ENCODE measurements around the gene KCNV2. TPM values are rescaled to one million over a fixed set of nuclear protein-coding genes. Genes with fewer than 3 reads are reported as not detected.

The KCNV2 gene
- total and polyA plus RNA-seq, 4 donors = 0.10 TPM; not detected in 3

DNA sequence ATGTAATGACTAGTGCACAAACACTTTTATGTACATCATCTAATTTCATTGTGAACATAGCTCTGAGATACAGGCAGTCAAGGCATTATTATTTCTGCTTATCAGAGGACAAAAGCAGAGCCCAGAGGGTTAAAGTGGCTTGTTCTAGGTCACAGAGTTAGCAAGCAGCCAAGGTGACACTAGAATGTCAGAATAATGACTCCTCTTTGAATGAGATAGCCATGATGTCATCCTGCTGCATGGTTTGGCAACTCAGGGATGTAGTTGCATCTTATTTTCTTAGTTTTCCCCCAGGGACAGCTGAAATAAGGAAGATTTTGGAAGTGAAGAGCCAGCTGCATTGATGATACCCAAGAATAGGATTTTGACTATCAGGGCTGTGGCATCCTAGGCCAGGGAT is 54.4 kb downstream of the KCNV2 start:
- TF ChIP-seq SP1 (IDR thresholded peaks at IDR 0.05) (no peak), HNF4A (conservative IDR thresholded peaks at IDR 0.05) (no peak), RAD21 (IDR thresholded peaks at IDR 0.05) (no peak), FOXA2 (IDR thresholded peaks at IDR 0.05) (no peak), TAF1 (conservative IDR thresholded peaks at IDR 0.05) (no peak), JUND (IDR thresholded peaks at IDR 0.05) (no peak), FOXA1 (IDR thresholded peaks at IDR 0.05) (no peak), EGR1 (IDR thresholded peaks at IDR 0.05; ENCODE audit: low read depth in 2 of 2) (no peak), NR2F2 (IDR thresholded peaks at IDR 0.05) (no peak), GABPA (IDR thresholded peaks at IDR 0.05 in 1 of 2, conservative IDR thresholded peaks at IDR 0.05 in 1 of 2) (no peak)
- TF ChIP-seq, protein P1, sequence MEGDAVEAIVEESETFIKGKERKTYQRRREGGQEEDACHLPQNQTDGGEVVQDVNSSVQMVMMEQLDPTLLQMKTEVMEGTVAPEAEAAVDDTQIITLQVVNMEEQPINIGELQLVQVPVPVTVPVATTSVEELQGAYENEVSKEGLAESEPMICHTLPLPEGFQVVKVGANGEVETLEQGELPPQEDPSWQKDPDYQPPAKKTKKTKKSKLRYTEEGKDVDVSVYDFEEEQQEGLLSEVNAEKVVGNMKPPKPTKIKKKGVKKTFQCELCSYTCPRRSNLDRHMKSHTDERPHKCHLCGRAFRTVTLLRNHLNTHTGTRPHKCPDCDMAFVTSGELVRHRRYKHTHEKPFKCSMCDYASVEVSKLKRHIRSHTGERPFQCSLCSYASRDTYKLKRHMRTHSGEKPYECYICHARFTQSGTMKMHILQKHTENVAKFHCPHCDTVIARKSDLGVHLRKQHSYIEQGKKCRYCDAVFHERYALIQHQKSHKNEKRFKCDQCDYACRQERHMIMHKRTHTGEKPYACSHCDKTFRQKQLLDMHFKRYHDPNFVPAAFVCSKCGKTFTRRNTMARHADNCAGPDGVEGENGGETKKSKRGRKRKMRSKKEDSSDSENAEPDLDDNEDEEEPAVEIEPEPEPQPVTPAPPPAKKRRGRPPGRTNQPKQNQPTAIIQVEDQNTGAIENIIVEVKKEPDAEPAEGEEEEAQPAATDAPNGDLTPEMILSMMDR (IDR thresholded peaks at IDR 0.05; ENCODE audit: low read depth, low read length, missing input control) = no peak
- TF ChIP-seq, protein P2, sequence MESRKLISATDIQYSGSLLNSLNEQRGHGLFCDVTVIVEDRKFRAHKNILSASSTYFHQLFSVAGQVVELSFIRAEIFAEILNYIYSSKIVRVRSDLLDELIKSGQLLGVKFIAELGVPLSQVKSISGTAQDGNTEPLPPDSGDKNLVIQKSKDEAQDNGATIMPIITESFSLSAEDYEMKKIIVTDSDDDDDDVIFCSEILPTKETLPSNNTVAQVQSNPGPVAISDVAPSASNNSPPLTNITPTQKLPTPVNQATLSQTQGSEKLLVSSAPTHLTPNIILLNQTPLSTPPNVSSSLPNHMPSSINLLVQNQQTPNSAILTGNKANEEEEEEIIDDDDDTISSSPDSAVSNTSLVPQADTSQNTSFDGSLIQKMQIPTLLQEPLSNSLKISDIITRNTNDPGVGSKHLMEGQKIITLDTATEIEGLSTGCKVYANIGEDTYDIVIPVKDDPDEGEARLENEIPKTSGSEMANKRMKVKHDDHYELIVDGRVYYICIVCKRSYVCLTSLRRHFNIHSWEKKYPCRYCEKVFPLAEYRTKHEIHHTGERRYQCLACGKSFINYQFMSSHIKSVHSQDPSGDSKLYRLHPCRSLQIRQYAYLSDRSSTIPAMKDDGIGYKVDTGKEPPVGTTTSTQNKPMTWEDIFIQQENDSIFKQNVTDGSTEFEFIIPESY (IDR thresholded peaks at IDR 0.05) = no peak
- TF ChIP-seq, protein P3, sequence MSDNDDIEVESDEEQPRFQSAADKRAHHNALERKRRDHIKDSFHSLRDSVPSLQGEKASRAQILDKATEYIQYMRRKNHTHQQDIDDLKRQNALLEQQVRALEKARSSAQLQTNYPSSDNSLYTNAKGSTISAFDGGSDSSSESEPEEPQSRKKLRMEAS (IDR thresholded peaks at IDR 0.05) = no peak
- TF ChIP-seq, protein P4, sequence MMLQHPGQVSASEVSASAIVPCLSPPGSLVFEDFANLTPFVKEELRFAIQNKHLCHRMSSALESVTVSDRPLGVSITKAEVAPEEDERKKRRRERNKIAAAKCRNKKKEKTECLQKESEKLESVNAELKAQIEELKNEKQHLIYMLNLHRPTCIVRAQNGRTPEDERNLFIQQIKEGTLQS (IDR thresholded peaks at IDR 0.05) = no peak
- peaks cover 3 to 36% (median 20%) of the 10 kb centered on the region in 4 donors for H3K36me3 ChIP-seq (ENCODE audit: control insufficient read depth in 4 of 4, insufficient read depth in 3 of 4, low read depth in 1 of 4, low read length in 3 of 4)
- no peak overlapping the region for H3K4me3 ChIP-seq (ENCODE audit: low read depth in 1 of 3, low read length in 3 of 3)
- H3K27ac ChIP-seq (ENCODE audit: low read depth in 1 of 2, low read length in 2 of 2) = no peak overlapping the region
- H3K9me3 ChIP-seq (ENCODE audit: control insufficient read depth in 4 of 4, low read length in 3 of 4) = peaks cover 0 to 10% (median 0%) of the 10 kb centered on the region in 4 donors
- H3K9ac ChIP-seq (ENCODE audit: low read depth in 1 of 2, low read length in 2 of 2) = no peak overlapping the region
- DNase-seq (ENCODE audit: low spot score) = no peak
- no peaks in the 10 kb centered on the region for H3K4me1 ChIP-seq (ENCODE audit: control insufficient read depth in 4 of 4, insufficient read depth in 4 of 4, low read length in 3 of 4)
- no peaks in the 10 kb centered on the region for H3K27me3 ChIP-seq (ENCODE audit: control insufficient read depth in 4 of 4, insufficient read depth in 4 of 4, low read length in 3 of 4)

DNA sequence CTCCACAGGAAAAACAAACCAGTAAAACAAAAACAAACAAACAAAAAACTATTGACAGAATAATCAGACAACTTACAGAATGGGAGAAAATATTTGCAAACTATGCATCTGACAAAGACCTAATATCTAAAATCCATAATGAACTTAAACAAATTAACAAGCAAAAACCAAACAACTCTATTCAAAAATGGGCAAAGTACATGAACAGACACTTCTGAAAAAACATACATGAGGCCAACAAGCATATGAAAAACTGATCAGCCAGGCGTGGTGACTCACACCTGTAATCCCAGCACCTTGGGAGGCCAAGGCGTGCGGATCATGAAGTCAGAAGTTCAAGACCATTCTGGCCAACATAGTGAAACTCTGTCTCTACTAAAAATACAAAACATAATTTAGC is 60.1 kb downstream of the KCNV2 start:
- Histone ChIP-seq H3K27me3 (ENCODE audit: control insufficient read depth in 4 of 4, insufficient read depth in 4 of 4, low read length in 3 of 4) (no peaks in the 10 kb centered on the region), H3K9me3 (ENCODE audit: control insufficient read depth in 4 of 4, low read length in 3 of 4) (peaks cover 0 to 10% (median under 1%) of the 10 kb centered on the region in 4 donors), H3K4me3 (ENCODE audit: low read depth in 1 of 3, low read length in 3 of 3) (no peak overlapping the region), H3K27ac (ENCODE audit: low read depth in 1 of 2, low read length in 2 of 2) (no peak overlapping the region), H3K9ac (ENCODE audit: low read depth in 1 of 2, low read length in 2 of 2) (no peak overlapping the region), H3K36me3 (ENCODE audit: control insufficient read depth in 4 of 4, insufficient read depth in 3 of 4, low read depth in 1 of 4, low read length in 3 of 4) (peaks cover 4 to 40% (median 37%) of the 10 kb centered on the region in 4 donors), H3K4me1 (ENCODE audit: control insufficient read depth in 4 of 4, insufficient read depth in 4 of 4, low read length in 3 of 4) (no peaks in the 10 kb centered on the region)
- no peak for DNase-seq (ENCODE audit: low spot score)
- TF ChIP-seq GABPA (IDR thresholded peaks at IDR 0.05 in 1 of 2, conservative IDR thresholded peaks at IDR 0.05 in 1 of 2) (no peak), YY1 (IDR thresholded peaks at IDR 0.05) (no peak), NR2F2 (IDR thresholded peaks at IDR 0.05) (no peak), FOXA1 (IDR thresholded peaks at IDR 0.05) (no peak), TAF1 (conservative IDR thresholded peaks at IDR 0.05) (no peak), SP1 (IDR thresholded peaks at IDR 0.05) (no peak), HNF4A (conservative IDR thresholded peaks at IDR 0.05) (no peak)
- TF ChIP-seq, protein P3 (IDR thresholded peaks at IDR 0.05) = no peak
- TF ChIP-seq, protein P4 (IDR thresholded peaks at IDR 0.05) = no peak
- TF ChIP-seq, protein P5, sequence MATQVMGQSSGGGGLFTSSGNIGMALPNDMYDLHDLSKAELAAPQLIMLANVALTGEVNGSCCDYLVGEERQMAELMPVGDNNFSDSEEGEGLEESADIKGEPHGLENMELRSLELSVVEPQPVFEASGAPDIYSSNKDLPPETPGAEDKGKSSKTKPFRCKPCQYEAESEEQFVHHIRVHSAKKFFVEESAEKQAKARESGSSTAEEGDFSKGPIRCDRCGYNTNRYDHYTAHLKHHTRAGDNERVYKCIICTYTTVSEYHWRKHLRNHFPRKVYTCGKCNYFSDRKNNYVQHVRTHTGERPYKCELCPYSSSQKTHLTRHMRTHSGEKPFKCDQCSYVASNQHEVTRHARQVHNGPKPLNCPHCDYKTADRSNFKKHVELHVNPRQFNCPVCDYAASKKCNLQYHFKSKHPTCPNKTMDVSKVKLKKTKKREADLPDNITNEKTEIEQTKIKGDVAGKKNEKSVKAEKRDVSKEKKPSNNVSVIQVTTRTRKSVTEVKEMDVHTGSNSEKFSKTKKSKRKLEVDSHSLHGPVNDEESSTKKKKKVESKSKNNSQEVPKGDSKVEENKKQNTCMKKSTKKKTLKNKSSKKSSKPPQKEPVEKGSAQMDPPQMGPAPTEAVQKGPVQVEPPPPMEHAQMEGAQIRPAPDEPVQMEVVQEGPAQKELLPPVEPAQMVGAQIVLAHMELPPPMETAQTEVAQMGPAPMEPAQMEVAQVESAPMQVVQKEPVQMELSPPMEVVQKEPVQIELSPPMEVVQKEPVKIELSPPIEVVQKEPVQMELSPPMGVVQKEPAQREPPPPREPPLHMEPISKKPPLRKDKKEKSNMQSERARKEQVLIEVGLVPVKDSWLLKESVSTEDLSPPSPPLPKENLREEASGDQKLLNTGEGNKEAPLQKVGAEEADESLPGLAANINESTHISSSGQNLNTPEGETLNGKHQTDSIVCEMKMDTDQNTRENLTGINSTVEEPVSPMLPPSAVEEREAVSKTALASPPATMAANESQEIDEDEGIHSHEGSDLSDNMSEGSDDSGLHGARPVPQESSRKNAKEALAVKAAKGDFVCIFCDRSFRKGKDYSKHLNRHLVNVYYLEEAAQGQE (IDR thresholded peaks at IDR 0.05) = no peak
- WGBS = 97% methylated on average over 3 of the region's 3 CpGs

All from liver (tissue), 9 donors.